Parathyroid adenoma (tissue), 2 donors: ENCODE measurements around the gene NEK4.
"Not testable (repeated sequence)": the region's sequence is repeated elsewhere in the genome, so short reads cannot be mapped to it uniquely, and the experiment has no call there.

Source experiments
- H2AFZ ChIP-seq: fragments of 300-600 bp; sonication (generic); one replicate; pipeline ENCODE4 v1.7.0; 2017; ENCODE audit warnings: antibody characterized with exemption, mild to moderate bottlenecking
- H3K27ac ChIP-seq: fragments of 300-600 bp; sonication (generic); one replicate; pipeline ENCODE4 v1.7.0; 2017
- H3K27me3 ChIP-seq: fragments of 300-600 bp; sonication (generic); one replicate; pipeline ENCODE4 v1.7.0; 2017; ENCODE audit warnings: low read length; ENCODE audit not compliant: control insufficient read depth, insufficient read depth
- H3K36me3 ChIP-seq: fragments of 300-600 bp; sonication (generic); one replicate; pipeline ENCODE4 v1.7.0; 2017; ENCODE audit warnings: low read length; ENCODE audit not compliant: control insufficient read depth, insufficient read depth
- H3K4me1 ChIP-seq: fragments of 300-600 bp; sonication (generic); one replicate; pipeline ENCODE4 v1.7.0; 2017; ENCODE audit warnings: control low read depth
- H3K4me2 ChIP-seq: fragments of 300-600 bp; sonication (generic); one replicate; pipeline ENCODE4 v1.7.0; 2017; ENCODE audit warnings: low read length
- H3K4me3 ChIP-seq: fragments of 300-600 bp; sonication (generic); one replicate; pipeline ENCODE4 v1.7.0; 2017; ENCODE audit warnings: low read depth, low read length
- H3K79me2 ChIP-seq: fragments of 300-600 bp; sonication (generic); one replicate; pipeline ENCODE4 v1.7.0; 2017; ENCODE audit warnings: control low read depth
- H3K9ac ChIP-seq: fragments of 300-600 bp; sonication (generic); one replicate; pipeline ENCODE4 v1.7.0; 2017; ENCODE audit warnings: mild to moderate bottlenecking
- H3K9me3 ChIP-seq: fragments of 300-600 bp; sonication (generic); one replicate; pipeline ENCODE4 v1.7.0; 2017; ENCODE audit warnings: low read length; ENCODE audit not compliant: control insufficient read depth
- TF ChIP-seq, protein P1 (sequence below): fragments of 300-600 bp; sonication (generic); IDR thresholded peaks from one replicate; pipeline ENCODE4 v1.7.0; 2017; ENCODE audit warnings: antibody characterized with exemption, mild to moderate bottlenecking
- donor health status: primary hyperparathyroidism.

The NEK4 gene

DNA sequence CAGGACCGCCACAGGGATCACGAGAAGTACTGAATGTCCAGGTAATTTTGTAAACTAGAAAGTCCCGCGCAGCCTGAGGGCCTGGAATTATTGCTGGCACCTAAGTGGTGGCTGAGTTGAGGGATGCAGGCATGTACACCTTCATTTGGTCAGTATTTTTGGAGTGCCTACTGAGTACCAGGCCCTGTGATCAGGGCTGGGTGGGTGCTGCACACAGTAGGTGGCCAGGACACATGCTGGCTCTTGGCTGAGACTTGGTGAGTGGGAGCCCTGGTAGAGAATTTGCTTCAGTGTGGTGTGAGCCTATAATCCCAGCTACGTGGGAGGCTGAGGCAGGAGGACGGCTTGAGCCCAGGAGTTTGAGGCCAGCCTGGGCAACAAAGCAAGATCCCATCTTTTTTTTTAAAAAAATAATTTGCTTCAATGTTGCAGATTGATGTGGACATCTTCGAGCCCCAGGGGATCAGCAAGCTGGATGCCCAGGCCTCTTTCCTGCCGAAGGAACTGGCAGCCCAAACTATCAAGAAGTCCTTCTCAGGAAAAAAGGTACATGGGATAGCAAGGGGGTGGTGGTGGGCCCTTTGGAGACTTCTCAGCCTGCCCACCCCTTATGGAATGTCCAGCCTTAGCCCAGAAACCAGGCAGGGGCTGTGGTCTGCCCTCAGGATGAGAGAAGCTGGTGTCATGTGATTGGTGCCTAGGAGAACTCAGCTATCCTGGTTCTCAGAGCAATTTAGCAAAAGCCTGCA is 9.3 kb upstream of the NEK4 start:
- Histone ChIP-seq H3K36me3 (no peaks in the 10 kb centered on the region), H3K9ac (no peak overlapping the region), H3K4me2 (no peak overlapping the region), H3K27ac (no peak overlapping the region), H3K79me2 (no peaks in the 10 kb centered on the region), H3K9me3 (no peaks in the 10 kb centered on the region), H3K4me1 (no peaks in the 10 kb centered on the region), H3K4me3 (no peak overlapping the region), H2AFZ (no peak overlapping the region), H3K27me3 (no peaks in the 10 kb centered on the region)
- TF ChIP-seq, protein P1, sequence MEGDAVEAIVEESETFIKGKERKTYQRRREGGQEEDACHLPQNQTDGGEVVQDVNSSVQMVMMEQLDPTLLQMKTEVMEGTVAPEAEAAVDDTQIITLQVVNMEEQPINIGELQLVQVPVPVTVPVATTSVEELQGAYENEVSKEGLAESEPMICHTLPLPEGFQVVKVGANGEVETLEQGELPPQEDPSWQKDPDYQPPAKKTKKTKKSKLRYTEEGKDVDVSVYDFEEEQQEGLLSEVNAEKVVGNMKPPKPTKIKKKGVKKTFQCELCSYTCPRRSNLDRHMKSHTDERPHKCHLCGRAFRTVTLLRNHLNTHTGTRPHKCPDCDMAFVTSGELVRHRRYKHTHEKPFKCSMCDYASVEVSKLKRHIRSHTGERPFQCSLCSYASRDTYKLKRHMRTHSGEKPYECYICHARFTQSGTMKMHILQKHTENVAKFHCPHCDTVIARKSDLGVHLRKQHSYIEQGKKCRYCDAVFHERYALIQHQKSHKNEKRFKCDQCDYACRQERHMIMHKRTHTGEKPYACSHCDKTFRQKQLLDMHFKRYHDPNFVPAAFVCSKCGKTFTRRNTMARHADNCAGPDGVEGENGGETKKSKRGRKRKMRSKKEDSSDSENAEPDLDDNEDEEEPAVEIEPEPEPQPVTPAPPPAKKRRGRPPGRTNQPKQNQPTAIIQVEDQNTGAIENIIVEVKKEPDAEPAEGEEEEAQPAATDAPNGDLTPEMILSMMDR, result no peak

DNA sequence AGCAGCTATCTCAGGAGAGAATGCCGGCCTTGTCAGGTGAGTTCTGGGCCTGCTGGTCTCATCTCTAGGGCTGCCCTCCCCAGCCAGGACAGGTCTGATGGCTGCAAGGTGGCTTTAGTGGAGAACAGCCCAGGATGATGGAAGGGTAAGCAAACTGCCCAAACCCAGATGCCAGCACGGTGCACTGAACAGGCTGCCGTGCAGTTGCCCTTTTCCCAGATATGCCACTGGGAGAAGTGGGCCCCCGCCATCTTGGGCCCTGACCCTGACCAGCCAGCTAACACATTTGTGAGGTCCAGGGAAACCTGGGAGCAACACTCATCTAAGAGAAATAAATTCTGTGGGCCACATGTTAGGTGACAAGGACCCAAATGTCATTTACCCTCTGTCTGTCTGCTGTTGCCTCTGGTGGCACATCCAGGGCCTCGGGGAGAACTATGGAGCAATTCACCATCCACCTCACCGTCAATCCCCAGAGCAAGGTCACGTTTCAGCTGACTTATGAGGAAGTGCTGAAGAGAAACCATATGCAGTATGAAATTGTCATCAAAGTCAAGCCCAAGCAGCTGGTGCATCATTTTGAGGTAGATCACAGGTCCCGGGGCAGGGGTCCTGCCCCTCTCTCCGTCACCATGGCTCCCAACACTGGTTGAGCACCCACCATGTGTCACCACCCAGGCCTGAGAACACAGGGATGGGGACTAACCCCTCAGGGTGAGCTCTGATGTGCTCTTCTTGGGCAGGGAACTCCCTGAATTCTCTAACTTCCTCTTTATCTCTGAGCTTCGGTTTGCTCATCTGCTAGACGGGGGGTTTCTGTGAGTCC is 8.5 kb upstream of the NEK4 start:
- no peak overlapping the region for H3K4me2 ChIP-seq
- H3K79me2 ChIP-seq, result no peaks in the 10 kb centered on the region
- no peak overlapping the region for H3K4me3 ChIP-seq
- H3K9ac ChIP-seq, result no peak overlapping the region
- H2AFZ ChIP-seq, result no peak overlapping the region
- no peaks in the 10 kb centered on the region for H3K9me3 ChIP-seq
- no peaks in the 10 kb centered on the region for H3K27me3 ChIP-seq
- TF ChIP-seq, protein P1, result no peak
- no peak overlapping the region for H3K27ac ChIP-seq
- no peaks in the 10 kb centered on the region for H3K4me1 ChIP-seq
- no peaks in the 10 kb centered on the region for H3K36me3 ChIP-seq

DNA sequence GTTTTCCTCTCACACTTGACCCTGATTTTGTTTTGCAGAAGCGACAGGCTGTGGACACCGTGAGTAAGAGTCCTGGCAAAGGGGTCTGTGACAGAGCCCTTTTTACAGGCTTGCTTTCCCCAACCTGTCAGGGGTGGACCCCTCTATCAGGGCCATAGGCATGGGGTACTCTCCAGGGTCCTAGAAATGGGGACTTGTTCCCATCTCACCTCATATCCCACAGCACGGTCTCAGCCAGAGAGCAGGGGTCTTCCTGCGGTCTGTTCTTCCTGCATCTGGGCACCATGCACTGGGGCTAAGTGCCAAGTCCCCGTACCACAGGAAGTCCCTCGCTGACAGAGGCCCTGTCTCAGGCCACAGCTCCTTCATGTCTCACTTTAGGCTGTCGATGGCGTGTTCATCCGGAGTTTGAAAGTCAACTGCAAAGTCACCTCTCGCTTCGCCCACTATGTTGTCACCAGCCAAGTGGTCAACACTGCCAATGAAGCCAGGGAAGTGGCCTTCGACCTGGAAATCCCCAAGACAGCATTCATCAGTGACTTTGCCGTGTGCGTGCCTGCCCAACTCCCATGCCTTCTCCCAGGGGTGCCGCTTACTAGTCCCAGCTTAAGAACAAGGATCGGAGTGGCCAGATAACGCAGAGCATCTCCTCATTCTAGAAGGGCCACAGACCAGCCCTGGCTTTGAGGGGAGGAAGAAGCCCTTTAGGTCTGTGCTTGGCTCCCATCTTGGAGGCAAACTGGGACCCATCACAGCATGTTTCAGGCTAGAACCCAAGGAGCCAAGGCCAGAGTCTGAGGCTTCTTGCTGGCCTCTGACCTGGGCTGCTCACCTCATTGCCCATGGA is 7.4 kb upstream of the NEK4 start:
- H2AFZ ChIP-seq, result no peak overlapping the region
- no peaks in the 10 kb centered on the region for H3K27me3 ChIP-seq
- no peaks in the 10 kb centered on the region for H3K36me3 ChIP-seq
- no peak overlapping the region for H3K9ac ChIP-seq
- H3K9me3 ChIP-seq, result no peaks in the 10 kb centered on the region
- no peaks in the 10 kb centered on the region for H3K79me2 ChIP-seq
- no peaks in the 10 kb centered on the region for H3K4me1 ChIP-seq
- H3K27ac ChIP-seq, result no peak overlapping the region
- TF ChIP-seq, protein P1, result no peak
- H3K4me2 ChIP-seq, result no peak overlapping the region
- no peak overlapping the region for H3K4me3 ChIP-seq

DNA sequence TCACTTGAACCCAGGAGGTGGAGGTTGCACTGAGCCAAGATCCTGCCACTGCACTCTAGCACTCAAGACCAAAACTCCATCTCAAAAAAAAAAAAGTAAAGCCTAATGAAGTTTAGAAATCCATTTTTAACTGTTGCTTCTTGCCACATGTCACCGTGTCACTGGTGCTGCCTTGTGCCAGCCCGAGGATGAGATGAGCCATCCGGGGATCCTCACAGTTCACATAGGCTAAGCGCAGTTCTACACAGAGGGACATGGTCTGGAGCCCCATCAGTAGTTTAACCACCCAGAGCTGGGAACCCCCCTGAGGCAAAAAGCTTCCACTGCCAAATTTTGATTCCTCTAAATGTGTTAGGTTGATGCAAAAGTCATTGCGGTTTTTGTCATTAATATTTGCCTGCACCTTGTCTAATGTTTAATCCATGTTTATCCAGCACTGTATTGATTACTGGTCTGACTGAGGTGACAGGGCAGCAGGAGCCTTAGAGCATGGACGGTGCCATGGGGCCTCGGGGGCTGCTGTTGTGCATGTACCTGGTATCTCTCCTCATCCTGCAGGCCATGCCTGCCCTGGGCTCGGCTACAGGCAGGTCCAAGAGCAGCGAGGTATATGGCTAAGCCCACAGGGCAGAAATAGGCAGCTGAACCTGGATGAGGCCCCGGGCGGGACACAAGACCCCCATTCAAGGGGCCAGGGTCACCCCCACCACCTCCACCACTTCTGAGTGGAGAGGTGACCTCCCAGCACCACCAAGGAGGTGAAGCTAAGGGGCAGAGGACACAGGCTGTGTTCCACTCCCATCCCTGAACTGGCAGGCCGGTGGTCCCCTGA is 6.6 kb upstream of the NEK4 start, which contains the start of gene ITIH1:
Gene ITIH1, plus strand, starts transcription at position 473 of the 832 bp plus-strand sequence. Its CDS starts 17 bp downstream, at position 490.
- H3K9ac ChIP-seq, result no peak within 1 kb of the TSS
- H3K4me1 ChIP-seq, result no peaks in the 10 kb centered on the region
- no peaks in the 10 kb centered on the region for H3K79me2 ChIP-seq
- TF ChIP-seq, protein P1, result no peak
- H3K4me2 ChIP-seq, result no peak within 1 kb of the TSS
- H3K27me3 ChIP-seq, result no peaks in the 10 kb centered on the region
- H3K27ac ChIP-seq, result no peak within 1 kb of the TSS
- H3K4me3 ChIP-seq, result no peak within 1 kb of the TSS
- H2AFZ ChIP-seq, result no peak within 1 kb of the TSS
- no peaks in the 10 kb centered on the region for H3K36me3 ChIP-seq
- H3K9me3 ChIP-seq, result no peaks in the 10 kb centered on the region

DNA sequence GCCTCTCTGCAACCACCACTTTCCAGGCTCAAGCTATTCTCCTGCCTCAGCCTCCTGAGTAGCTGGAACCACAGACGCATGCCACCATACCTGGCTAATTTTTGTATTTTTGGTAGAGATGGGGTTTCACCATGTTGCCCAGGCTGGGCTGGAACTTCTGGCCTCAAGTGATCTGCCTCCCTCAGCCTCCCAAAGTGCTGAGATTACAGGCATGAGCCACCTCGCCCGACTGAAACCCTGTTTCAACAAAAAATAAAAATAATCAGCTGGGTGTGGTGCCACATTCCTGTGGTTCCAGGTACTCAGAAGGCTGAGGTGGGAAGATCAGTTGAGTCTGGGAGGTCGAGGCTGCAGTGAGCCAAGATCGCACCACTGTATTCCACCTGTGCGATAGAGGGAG is 5.7 kb upstream of the NEK4 start:
- not testable (repeated sequence) for H3K27ac ChIP-seq, H3K4me1 ChIP-seq, H3K36me3 ChIP-seq, H3K27me3 ChIP-seq, H3K79me2 ChIP-seq, H2AFZ ChIP-seq, H3K4me2 ChIP-seq, H3K4me3 ChIP-seq, H3K9ac ChIP-seq, H3K9me3 ChIP-seq
